ENCODE measurements around the gene IL1RAPL2. TPM values are rescaled to one million over a fixed set of nuclear protein-coding genes. Genes with fewer than 3 reads are reported as not detected.

The IL1RAPL2 gene
- total RNA-seq, 1 experiment from 2014 or later = 1.6 TPM

- DNase-seq = no peak
- H3K27ac ChIP-seq = no peak overlapping the region
- intact Hi-C loops (cut with micrococcal nuclease; ENCODE audit: unreplicated experiment) = no loop called here
- H3K4me1 ChIP-seq (replicated peaks; ENCODE audit: insufficient read depth) = no peaks in the 10 kb centered on the region
- H3K9me2 ChIP-seq (ENCODE audit: insufficient read depth) = no peaks in the 10 kb centered on the region
- POLR2A ChIA-PET (ENCODE audit: unreplicated experiment) = no interaction called here
- H3K79me2 ChIP-seq (ENCODE audit: low read depth) = no peaks in the 10 kb centered on the region
- CTCF ChIA-PET = no interaction called here
- no peak overlapping the region for H3K4me3 ChIP-seq
- H4K20me1 ChIP-seq (ENCODE audit: insufficient read depth) = no peaks in the 10 kb centered on the region
- no peaks in the 10 kb centered on the region for H3F3A ChIP-seq (ENCODE audit: insufficient read depth, low read depth)
- no peaks in the 10 kb centered on the region for H3K27me3 ChIP-seq (ENCODE audit: insufficient read depth, low read depth)
- no TSS peak for BruUV-seq (replicated peaks)
- H3K36me3 ChIP-seq (ENCODE audit: low read depth) = no peaks in the 10 kb centered on the region
- no peaks in the 10 kb centered on the region for H3K9me3 ChIP-seq (ENCODE audit: insufficient read depth, low read depth)
- TF ChIP-seq EZH2 (IDR thresholded peaks at IDR 0.05; ENCODE audit: low read depth) = no peak
- TF ChIP-seq, protein P1, sequence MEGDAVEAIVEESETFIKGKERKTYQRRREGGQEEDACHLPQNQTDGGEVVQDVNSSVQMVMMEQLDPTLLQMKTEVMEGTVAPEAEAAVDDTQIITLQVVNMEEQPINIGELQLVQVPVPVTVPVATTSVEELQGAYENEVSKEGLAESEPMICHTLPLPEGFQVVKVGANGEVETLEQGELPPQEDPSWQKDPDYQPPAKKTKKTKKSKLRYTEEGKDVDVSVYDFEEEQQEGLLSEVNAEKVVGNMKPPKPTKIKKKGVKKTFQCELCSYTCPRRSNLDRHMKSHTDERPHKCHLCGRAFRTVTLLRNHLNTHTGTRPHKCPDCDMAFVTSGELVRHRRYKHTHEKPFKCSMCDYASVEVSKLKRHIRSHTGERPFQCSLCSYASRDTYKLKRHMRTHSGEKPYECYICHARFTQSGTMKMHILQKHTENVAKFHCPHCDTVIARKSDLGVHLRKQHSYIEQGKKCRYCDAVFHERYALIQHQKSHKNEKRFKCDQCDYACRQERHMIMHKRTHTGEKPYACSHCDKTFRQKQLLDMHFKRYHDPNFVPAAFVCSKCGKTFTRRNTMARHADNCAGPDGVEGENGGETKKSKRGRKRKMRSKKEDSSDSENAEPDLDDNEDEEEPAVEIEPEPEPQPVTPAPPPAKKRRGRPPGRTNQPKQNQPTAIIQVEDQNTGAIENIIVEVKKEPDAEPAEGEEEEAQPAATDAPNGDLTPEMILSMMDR (conservative IDR thresholded peaks at IDR 0.05) = no peak
- no peak overlapping the region for H3K4me2 ChIP-seq
- no peak overlapping the region for H2AFZ ChIP-seq
These were observed 613.6 kb downstream of the IL1RAPL2 start for GRCh38 chrX:105179644-105180043.

- Histone ChIP-seq H4K20me1 (ENCODE audit: insufficient read depth) (no peaks in the 10 kb centered on the region), H3K79me2 (ENCODE audit: low read depth) (no peaks in the 10 kb centered on the region), H3K4me3 (no peak overlapping the region), H3K27ac (no peak overlapping the region), H3K9me2 (ENCODE audit: insufficient read depth) (no peaks in the 10 kb centered on the region), H3F3A (ENCODE audit: insufficient read depth, low read depth) (no peaks in the 10 kb centered on the region), H3K4me1 (replicated peaks; ENCODE audit: insufficient read depth) (no peaks in the 10 kb centered on the region), H3K4me2 (no peak overlapping the region), H3K36me3 (ENCODE audit: low read depth) (no peaks in the 10 kb centered on the region), H2AFZ (no peak overlapping the region), H3K9me3 (ENCODE audit: insufficient read depth, low read depth) (no peaks in the 10 kb centered on the region), H3K27me3 (ENCODE audit: insufficient read depth, low read depth) (no peaks in the 10 kb centered on the region)
- no TSS peak for BruUV-seq (replicated peaks)
- TF ChIP-seq, protein P1 (conservative IDR thresholded peaks at IDR 0.05) = no peak
- POLR2A ChIA-PET (ENCODE audit: unreplicated experiment) = no interaction called here
- DNase-seq = no peak
- intact Hi-C loops (cut with micrococcal nuclease; ENCODE audit: unreplicated experiment) = no loop called here
- CTCF ChIA-PET = no interaction called here
These were observed 623.1 kb downstream of the IL1RAPL2 start for GRCh38 chrX:105189093-105189492.

DNA sequence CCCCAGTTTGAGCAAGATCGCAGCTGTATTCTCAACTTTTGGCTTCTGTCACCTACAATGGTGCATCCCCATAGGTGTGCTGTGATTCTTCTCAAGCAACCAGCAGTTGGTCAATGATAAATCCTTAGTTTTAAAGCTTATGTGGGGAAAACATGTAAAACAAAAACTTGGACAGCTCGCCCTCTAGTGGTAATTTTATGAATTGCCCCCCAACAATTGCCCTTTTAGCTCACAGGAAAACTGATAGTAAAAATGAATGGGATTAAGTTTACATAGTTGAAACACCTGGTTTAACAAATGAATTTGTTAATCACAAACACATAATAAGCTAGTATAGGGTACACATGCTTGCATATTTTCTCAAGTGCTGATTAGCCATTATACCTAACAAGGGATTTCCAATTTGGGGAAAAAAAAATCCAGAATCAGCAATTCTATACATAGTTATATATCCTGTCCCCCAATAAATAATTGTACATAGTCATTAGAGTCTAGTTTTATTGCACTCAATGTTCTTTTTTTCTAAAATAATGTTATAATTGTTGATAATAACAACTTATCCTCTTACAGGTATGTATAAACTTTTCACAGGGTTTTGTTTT, 624.4 kb downstream of the IL1RAPL2 start:
- Histone ChIP-seq H3K27ac (no peak overlapping the region), H3K4me3 (no peak overlapping the region), H3K79me2 (ENCODE audit: low read depth) (no peaks in the 10 kb centered on the region), H3K4me1 (replicated peaks; ENCODE audit: insufficient read depth) (no peaks in the 10 kb centered on the region), H3K36me3 (ENCODE audit: low read depth) (no peaks in the 10 kb centered on the region), H4K20me1 (ENCODE audit: insufficient read depth) (no peaks in the 10 kb centered on the region), H3K9me2 (ENCODE audit: insufficient read depth) (no peaks in the 10 kb centered on the region), H3F3A (ENCODE audit: insufficient read depth, low read depth) (no peaks in the 10 kb centered on the region), H2AFZ (no peak overlapping the region), H3K9me3 (ENCODE audit: insufficient read depth, low read depth) (no peaks in the 10 kb centered on the region), H3K27me3 (ENCODE audit: insufficient read depth, low read depth) (no peaks in the 10 kb centered on the region), H3K4me2 (no peak overlapping the region)
- BruUV-seq (replicated peaks) = no TSS peak
- ChIA-PET CTCF (interaction anchor here (0.6 to 1.1 kb wide), 6 partner anchors 31 to 904 kb away, joined by 3 to 7 read pairs (median 4); no protein-coding TSS in a partner anchor), POLR2A (ENCODE audit: unreplicated experiment) (interaction anchor here (0.6 to 0.8 kb wide), 2 partner anchors 84 to 683 kb away, joined by 3 to 6 read pairs; no protein-coding TSS in a partner anchor)
- intact Hi-C loops (cut with micrococcal nuclease; ENCODE audit: unreplicated experiment) = loop anchor here (1.0 to 5.0 kb wide), 4 partner anchors 82 to 623 kb away; partner anchors contain the start of gene IL1RAPL2
- peak in 1 of 2 experiments; percentile 39 for DNase-seq
- TF ChIP-seq, protein P1 (conservative IDR thresholded peaks at IDR 0.05) = peak; percentile 80
- no peak for TF ChIP-seq EZH2 (IDR thresholded peaks at IDR 0.05; ENCODE audit: low read depth)

Data from PC-9 (cell line).